Measurements from ENCODE around the gene RAX2. TPM values are rescaled to one million over a fixed set of nuclear protein-coding genes. Genes with fewer than 3 reads are reported as not detected.
A peak's percentile ranks its signal among the peaks of the same experiment; 100 is the strongest.
"Not testable (repeated sequence)": the region's sequence is repeated elsewhere in the genome, so short reads cannot be mapped to it uniquely, and the experiment has no call there.

RAX2 gene
- total RNA-seq, 1 experiment from 2014 or later: not detected

DNA sequence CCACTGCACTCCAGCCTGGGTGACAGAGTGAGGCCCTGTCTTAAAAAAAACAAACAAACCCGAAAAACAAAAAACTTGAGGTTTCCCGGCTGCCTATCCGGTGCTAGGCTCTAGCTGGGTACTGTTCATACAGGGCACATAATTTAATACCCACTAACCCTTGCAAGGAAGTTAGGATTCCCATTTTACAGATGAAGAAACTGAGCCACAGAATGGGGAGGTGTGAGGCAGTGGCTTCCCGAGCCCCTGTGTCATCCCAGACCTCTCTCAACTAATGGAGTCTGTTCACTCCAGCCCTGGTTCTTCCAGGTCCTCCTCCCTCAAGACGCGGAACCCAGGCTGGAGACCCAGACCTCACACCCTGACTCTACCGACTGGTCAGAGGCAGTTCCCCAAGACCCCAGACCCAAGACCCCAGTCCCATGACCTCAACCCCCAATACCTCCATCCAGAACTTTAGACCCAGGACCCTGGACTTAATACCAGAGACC is 11.1 kb downstream of the RAX2 start:
- no peak for DNase-seq (ENCODE audit: low spot score)

DNA sequence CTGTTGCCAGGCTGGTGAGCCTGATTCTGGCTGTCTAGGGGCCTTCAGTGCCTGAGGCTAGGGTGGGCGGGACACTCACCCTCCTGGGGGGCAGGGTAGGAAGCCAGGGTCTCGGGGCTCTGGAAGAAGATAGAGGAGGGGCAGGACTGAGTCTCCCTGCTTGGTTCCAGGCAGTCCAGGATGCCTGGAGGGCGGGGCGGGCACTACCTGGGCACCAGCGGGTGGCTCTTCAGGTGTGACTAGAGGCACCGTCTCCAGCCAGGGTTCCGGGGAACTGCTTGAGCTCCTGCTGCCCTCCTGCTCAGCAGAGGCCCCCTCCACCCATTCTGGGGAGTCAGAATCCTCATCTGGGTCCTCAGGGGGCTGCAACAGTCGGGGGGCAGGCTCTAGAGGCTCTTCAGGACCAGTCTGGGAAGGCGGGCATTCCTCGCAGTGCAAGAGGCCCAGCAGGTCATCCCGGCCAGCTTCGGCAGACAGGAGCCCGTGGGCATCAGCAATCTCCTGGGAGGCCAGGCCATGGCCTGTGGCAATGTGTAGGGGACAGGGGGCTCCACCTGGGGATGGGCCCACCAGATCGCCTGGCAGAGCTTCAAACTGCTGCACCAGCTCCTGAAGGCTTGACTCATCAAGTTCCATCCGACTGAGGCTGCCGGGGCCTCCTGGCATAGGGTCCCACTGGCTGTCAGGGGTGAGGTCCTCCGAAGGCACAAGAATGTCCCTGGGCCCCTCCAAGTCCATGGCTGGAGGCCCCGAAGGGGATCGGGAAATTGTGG is 12.4 kb downstream of the RAX2 start:
- no peak for DNase-seq (ENCODE audit: low spot score)

DNA sequence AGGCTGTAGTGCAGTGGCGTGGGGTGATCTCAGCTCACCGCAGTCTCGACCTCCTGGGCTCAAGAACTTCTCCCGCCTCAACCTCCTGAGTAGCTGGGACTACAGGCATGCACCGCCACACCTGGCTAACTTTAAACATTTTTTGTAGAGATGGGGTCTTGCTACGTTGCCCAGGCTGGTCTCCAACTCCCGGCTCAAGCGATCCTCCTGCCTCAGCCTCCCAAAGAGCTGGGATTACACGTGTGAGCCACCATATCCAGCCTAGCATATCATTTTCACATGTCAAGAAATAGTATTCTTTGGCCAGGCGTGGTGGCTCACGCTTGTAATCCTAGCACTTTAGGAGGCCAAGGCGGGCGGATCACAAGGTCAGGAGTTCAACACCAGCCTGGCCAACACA is 13.7 kb downstream of the RAX2 start:
- DNase-seq (ENCODE audit: low spot score): not testable (repeated sequence)

DNA sequence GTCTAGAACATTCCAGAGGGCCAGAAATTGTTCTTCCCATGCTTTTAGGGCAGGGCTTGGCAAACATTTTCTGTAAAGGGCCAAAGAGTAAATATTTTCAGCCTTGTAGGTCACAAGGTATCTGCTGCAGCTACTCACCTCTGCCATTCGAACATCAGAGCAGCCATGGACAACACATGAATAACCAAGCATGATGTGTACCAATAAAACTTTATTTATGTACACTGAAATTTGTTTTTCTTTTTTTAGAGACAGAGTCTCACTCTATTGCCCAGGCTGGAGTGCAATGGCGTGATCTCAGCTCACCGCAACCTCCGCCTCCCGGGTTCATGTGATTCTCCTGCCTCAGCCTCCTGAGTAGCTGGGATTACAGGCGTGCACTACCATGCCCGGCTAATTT is 14.3 kb downstream of the RAX2 start:
- DNase-seq (ENCODE audit: low spot score): not testable (repeated sequence)

DNA sequence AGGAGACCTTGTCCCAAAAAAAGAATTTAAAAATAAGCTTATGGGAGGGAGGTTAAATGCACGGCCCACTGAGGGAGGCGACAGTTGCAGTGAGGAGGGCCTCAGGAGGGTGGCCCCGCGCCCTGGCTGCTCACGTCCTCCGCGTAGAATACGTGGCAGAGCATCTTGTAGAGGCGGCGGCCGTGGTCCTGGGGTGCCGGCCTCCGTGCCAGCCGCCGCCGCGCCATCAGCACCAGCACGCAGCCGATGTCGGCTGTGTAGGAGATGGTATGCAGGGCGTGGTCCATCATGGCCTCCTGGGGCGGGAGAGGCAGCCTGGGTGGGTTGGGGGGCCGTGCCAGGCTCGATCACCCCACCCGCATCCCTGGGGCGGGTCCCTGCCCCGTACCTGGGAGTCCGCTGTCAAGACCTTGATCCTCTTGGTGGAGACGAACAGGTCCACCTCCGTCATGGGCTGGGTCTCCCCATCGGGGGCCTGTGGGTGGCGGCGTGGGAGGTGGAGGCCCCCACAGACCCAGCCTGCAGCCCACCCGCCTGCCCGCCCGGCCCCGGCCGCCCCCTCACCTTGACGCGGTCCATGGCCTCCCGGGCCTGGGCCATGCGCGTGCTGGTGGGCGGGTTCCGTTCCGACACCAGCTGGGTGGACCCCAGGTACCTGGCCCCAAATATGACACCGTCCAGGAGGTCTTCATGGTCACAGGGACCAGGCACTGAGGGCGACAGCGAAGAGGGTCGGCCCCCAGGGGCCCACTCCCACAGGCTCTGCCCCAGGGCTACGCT is 18.2 kb downstream of the RAX2 start:
- DNase-seq (ENCODE audit: low spot score): no peak

DNA sequence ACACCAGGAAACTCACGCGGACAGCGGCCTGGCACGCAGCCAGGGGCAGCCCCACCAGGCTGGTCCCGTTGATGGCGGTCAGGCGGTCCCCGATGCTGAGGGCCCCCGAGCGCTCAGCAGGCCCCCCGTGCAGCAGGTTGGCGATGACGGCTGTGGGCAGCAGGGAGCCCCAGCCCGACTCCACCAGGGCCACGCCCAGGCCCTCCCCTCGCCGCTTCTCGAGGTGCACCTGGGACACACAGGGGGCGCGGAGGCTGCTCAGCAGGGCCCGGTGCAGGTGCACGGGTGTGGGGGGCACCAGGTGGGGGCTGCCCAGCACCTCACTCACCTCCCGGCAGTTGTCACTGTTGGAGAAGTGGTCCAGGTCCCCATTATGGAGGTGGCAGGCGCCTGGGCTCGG is 19.5 kb downstream of the RAX2 start:
- DNase-seq (ENCODE audit: low spot score): no peak

DNA sequence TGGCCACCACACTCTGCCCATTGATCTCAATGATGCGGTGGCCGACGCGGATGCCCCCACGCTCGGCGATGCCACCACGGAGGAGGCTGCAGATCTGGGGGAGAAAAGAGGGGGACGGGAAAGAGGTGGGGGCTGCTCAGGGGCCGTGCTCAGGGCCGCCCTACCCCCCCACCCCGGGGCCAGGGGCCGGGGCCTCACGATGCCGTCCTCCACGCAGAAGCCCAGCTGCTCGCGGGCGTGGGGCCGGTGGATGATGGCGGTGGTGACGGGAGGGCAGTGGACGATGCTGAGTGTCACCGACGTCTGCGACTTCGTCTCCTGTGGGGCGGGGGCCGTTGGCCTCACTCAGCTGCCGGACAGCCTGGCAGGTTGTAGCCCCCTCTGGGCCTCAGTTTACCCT is 20.8 kb downstream of the RAX2 start:
- no peak for DNase-seq (ENCODE audit: low spot score)

DNA sequence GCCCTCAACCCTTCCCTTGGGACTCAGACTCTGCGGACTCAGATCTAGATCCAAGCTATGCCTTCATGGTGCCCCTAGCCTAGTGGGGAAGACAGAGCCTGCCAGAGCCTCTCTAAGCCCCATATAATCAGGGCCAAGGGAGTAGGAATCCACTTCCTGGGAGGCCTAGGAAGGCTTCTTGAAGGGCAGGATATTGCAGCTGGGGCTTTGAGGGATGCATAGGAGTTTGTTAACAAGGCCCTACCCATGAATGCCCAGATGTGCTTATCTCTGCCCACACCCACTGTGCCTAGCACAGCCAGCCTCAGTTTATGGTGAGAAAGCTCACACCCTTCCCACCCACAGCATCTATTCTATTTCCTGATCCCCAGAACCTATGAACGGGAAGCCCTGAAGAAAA is 21.8 kb downstream of the RAX2 start:
- no peak for DNase-seq (ENCODE audit: low spot score)

DNA sequence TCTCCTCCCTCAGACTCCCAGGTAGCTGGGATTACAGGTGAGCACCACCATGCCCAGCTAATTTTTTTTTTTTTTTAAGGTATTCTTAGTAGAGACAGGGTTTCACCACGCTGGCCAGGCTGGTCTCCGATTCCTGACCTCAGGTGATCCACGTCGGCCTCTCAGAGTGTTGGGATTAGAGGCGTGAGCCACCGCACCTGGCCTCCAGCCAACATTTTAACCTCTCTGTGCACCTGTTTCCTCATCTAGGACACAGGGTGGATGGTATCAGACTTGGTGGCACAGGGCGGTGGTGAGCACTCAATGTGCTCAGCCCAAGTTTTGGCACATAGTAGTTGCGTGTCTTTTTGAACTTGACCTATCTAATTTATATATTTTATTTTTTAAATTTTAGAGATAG is 23.1 kb downstream of the RAX2 start:
- DNase-seq (ENCODE audit: low spot score): no peak

DNA sequence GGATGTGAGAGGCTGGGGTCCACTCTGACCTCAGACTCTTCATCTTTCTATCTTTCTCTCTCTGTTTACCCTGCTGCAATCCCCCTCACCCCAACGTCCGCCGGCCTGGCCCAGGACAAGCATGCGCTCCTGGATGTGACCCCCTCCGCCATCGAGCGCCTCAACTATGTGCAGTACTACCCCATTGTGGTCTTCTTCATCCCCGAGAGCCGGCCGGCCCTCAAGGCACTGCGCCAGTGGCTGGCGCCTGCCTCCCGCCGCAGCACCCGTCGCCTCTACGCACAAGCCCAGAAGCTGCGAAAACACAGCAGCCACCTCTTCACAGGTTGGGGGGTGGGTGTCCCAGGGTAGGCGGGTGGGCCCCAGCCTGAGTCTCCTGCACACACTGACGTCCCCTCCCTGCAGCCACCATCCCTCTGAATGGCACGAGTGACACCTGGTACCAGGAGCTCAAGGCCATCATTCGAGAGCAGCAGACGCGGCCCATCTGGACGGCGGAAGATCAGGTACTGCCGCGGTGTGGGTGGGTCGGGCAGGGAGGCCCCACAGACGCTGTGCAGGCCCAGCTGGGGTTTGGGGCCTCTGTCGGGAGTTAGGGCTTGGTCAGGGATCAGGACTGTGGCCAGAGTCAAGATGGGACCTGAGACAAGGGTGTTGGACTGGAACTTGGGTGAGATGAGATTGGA is 25.5 kb downstream of the RAX2 start:
- no peak for DNase-seq (ENCODE audit: low spot score)

DNA sequence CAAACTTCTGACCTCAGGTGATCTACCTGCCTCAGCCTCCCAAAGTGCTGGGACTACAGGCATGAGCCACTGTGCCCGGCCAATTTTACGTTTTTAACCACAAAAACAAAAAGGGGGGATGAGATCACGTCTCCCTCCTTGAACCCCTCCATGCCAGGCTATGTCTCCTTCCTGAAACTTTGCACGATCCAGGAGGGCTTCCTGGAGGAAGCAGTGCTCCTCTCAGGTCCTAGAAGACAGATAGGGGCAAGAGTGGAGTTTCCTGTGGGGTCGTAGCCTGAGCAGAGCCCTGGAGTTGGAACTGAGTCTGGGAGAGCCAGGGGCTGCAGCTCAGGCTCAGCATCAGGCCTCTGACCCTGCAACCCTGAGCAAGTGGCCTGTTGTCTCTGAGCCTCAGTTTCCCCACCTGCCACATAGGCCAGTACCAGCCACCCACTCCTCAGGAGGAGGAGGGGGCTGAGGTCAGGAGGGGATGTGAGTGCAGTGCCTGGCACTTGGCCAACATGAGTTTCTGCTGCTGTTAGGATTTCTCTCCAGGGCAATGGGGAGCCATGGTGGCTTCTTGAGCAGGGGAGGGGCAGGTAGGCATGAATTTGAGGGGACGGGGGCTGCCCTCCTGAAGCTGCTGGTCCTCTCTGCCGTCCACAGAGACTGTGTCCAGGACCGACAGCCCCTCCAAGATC is 26.5 kb downstream of the RAX2 start:
- DNase-seq (ENCODE audit: low spot score): no peak

DNA sequence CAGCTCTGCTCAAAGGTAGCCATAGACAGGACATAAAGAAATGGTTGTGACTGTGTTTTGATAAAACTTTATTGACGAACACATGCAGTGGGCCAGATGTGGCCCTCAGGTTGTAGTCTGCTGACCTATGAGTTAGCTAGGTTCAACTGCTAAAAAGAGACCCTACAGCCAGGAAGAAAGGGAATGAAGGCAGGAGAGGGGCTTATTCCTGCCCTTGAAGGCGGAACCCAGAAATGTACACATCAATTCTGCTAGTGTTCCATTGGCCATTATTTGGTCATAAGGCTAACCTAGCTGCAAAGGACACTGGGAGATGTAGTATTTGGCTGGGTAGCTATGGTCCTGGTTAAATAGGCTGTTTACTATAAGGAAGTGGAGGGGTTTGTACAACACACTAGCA is 28.5 kb downstream of the RAX2 start:
- DNase-seq (ENCODE audit: low spot score): peak; percentile 28

DNA sequence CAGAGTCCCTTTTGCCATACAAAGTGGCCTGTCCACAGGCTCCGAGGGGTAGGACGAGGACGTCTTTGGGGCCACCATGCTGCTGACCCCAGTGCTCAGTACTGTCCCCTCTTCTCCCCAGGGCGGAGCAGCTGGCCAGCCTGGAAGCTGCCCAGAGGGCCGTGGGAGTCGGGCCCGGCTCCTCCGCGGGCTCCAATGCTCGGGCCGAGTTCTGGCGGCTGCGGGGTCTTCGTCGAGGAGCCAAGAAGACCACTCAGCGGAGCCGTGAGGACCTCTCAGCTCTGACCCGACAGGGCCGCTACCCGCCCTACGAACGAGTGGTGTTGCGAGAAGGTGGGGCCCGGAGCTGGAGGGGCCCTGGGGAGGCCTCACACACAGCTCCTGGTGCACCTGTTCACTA is 31.6 kb downstream of the RAX2 start:
- no peak for DNase-seq (ENCODE audit: low spot score)

DNA sequence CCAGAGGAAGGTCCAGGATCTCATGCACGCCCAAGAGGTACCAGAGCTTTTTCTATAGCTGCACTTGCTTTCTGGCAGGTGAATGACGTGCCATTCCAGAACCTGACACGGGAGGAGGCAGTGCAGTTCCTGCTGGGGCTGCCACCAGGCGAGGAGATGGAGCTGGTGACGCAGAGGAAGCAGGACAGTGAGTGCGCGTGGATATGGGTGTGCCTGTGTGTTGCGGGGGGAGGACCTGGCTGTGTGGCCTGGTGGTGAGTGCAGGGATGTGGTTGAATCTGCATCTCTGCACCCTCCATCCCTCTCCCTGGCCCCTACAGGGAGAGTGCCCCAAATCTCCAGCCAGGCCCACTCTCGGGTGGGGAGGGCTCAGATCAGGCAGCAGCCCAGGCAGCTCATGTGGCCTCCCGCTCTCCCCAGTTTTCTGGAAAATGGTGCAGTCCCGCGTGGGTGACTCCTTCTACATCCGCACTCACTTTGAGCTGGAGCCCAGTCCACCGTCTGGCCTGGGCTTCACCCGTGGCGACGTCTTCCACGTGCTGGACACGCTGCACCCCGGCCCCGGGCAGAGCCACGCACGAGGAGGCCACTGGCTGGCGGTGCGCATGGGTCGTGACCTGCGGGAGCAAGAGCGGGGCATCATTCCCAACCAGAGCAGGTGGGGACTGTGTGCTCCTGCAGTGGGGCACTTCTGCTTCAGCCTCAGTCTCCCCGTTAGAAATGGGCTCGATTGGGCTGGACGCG is 33.4 kb downstream of the RAX2 start:
- DNase-seq (ENCODE audit: low spot score): no peak

DNA sequence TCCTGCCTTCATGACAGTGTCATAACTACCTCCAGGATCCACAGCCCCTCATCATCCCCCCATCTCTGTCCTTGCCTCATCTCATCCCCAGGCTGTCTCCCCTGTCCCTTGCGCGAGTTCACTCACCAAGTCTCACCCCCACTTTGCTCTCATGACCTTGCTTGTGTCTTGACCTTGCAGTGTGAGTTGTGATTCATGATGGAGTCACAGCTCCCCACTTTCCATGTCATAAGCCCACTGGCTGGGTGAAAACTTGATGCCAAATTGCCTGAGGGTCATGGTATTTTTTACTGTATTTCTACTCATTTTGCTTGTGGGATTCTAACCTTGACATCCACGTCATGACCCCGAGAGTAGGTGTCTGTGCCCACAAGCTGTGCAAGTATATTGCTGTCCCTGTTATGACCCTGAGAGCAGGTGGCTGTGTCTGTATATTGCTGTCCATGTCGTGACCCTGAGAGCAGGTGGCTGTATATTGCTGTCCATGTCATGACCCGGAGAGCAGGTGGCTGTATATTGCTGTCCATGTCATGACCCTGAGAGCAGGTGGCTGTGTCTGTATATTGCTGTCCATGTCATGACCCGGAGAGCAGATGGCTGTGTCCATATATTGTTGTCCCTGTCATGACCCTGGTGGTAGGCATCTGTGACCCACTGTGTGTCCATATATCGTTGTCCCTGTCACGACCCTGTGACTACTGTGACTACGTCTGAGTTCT is 34.4 kb downstream of the RAX2 start:
- DNase-seq (ENCODE audit: low spot score): no peak

DNA sequence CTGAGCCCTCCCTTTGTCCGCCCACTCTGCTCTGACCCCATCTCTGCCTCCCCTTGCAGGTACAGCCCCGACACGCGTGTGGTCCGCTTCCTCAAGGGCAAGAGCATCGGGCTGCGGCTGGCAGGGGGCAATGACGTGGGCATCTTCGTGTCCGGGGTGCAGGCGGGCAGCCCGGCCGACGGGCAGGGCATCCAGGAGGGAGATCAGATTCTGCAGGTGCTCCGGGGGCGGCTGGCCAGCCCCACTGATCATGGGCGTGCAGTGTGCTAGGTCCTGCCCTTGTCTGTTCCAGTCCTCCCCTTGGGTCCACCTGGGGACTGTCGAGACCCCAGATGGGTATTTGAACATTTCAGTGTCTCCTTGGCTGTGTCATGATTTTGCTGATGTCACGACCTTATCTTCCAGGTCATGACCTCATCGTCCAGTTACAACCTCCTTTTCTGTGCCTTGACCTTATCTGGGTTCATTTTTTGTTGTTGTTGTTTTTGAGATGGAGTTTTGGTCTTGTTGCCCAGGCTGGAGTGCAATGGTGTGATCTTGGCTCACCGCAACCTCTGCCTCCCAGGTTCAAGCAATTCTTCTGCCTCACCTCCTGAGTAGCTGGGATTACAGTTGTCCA is 35.8 kb downstream of the RAX2 start:
- DNase-seq (ENCODE audit: low spot score): no peak

DNA sequence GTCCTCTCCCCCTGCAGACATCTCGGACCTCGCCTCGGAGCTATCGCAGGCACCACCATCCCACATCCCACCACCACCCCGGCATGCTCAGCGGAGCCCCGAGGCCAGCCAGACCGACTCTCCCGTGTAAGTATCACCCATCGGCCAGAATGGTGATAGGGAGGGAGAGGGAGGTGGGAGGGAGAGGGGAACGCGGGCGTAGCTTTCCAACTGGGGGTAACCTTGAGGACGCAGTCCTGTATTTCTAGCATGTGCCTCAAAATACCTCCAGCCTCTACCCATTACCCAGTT is 37.8 kb downstream of the RAX2 start:
- no peak for DNase-seq (ENCODE audit: low spot score)

DNA sequence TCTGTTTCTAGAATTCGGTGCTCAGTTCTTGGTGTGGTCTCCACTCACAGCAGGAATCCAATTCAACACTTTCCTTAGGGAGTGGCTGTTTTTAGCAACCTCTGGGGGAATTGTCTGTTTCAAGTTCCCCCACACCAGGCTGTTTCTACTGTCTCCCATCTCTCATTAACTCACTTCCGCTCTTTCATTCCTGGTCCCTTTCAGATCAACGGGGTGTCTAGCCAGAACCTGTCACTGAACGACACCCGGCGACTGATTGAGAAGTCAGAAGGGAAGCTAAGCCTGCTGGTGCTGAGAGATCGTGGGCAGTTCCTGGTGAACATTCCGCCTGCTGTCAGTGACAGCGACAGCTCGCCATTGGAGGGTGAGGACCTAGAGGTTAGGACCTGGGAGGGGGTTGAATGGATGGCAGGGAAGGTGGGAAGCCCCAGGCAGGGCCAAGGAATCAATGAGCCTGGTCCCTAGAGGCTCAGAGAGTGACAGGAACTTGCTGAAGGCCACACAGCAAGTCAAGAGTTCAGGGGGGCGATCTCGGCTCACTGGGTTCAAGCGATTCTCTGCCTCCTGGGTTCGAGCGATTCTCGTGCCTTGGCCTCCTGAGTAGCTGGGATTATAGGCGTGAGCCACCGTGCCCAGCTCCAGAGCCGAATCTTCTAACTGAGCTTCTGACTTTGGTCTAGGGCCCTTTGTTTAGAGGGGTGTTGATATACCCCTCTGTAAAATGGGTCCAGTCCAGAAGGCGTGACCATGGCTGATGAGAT is 38.3 kb downstream of the RAX2 start:
- DNase-seq (ENCODE audit: low spot score): no peak

DNA sequence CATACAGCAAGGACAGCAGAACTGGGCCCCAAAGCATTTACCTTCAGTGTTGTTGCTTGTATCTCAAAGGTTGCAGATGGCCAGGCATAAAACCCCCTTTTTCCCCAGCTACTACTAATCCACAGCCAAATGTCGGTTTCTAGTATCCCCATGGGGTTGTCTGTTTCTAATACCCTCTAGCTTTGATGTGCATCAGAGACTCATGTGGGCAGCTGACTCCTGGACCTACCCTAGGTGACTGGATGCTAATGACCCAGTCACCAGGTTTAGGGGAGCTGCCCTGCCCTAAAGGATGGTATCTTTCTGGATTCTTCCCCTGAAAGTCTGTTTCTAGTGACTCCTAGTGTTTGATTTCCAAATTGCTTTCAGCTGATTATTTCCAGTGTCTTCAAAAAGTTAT is 39.9 kb downstream of the RAX2 start:
- no peak for DNase-seq (ENCODE audit: low spot score)

Data from A172 (cell line).